ENCODE results near the gene PJA1.

- TF ChIP-seq CTCF (IDR thresholded peaks at IDR 0.05) (no peak), POLR2A (IDR thresholded peaks at IDR 0.05) (no peak)
Observed at GRCh38 chrX:69176053-69176452, 10.8 kb upstream of the PJA1 start.

Data from body of pancreas (tissue), 4 donors.